CD4-positive, CD25-positive, alpha-beta regulatory T cell (primary cell): ENCODE data around the gene RPL39. TPM values are rescaled to one million over a fixed set of nuclear protein-coding genes. Genes with fewer than 3 reads are reported as not detected.
"Not testable (repeated sequence)": the region's sequence is repeated elsewhere in the genome, so short reads cannot be mapped to it uniquely, and the experiment has no call there.

Experiments
- ATAC-seq, 2 donors: fragments of 150-1000 bp; cut with Tn5 transposase; one replicate each; pipeline ENCODE4 v1.10.0; 2021; ENCODE audit warnings: low read depth in 2 of 2, moderate number of reproducible peaks in 2 of 2, moderate library complexity in 1 of 2
- DNase-seq, 3 donors: peaks; one replicate each; pipeline versions ENCODE4 v3.0.0 to v3.0.0-alpha.2; 2012 to 2022; ENCODE audit warnings: mixed read lengths in 1 of 3
- H3K27ac ChIP-seq: one replicate; pipeline ENCODE4 v1.7.0; 2013; ENCODE audit warnings: mild to moderate bottlenecking, low read length; ENCODE audit not compliant: insufficient read depth, poor library complexity, severe bottlenecking
- H3K27me3 ChIP-seq: one replicate; pipeline ENCODE4 v1.7.0; 2013; ENCODE audit warnings: low read length; ENCODE audit not compliant: control insufficient read depth, insufficient read depth
- H3K36me3 ChIP-seq: one replicate; pipeline ENCODE4 v1.7.0; 2013; ENCODE audit warnings: mild to moderate bottlenecking, low read length, moderate library complexity; ENCODE audit not compliant: control insufficient read depth, insufficient read depth
- H3K4me1 ChIP-seq: 2 replicates; pipeline ENCODE4 v1.7.0; 2013; ENCODE audit warnings: mild to moderate bottlenecking, low read length; ENCODE audit not compliant: insufficient read depth, control insufficient read depth, poor library complexity, severe bottlenecking
- H3K4me3 ChIP-seq: one replicate; pipeline ENCODE4 v1.7.0; 2013; ENCODE audit warnings: low read depth, mild to moderate bottlenecking, low read length, moderate library complexity
- H3K9me3 ChIP-seq, 2 experiments: 1 replicate in 1 of 2; 2 replicates in 1 of 2; pipeline ENCODE4 v1.7.0; 2013; ENCODE audit warnings: low read length in 2 of 2, mild to moderate bottlenecking in 1 of 2, moderate library complexity in 1 of 2; ENCODE audit not compliant: control insufficient read depth in 2 of 2
- H3K27ac Mint-ChIP-seq, 3 donors: one replicate each; pipeline ENCODE4 v1.8.0; 2020 to 2022; ENCODE audit warnings: mild to moderate bottlenecking in 3 of 3, mixed read lengths in 3 of 3, moderate library complexity in 2 of 3
- H3K27me3 Mint-ChIP-seq: one replicate; pipeline ENCODE4 v1.8.0; 2022; ENCODE audit warnings: mild to moderate bottlenecking, mixed read lengths
- H3K36me3 Mint-ChIP-seq: one replicate; pipeline ENCODE4 v1.8.0; 2020; ENCODE audit warnings: mixed read lengths
- H3K4me1 Mint-ChIP-seq, 4 donors: one replicate each; pipeline ENCODE4 v1.8.0; 2020 to 2022; ENCODE audit warnings: mixed read lengths in 4 of 4, mild to moderate bottlenecking in 1 of 4
- H3K4me3 Mint-ChIP-seq, 4 donors: one replicate each; pipeline ENCODE4 v1.8.0; 2020 to 2022; ENCODE audit warnings: mild to moderate bottlenecking in 4 of 4, mixed read lengths in 4 of 4, moderate library complexity in 3 of 4
- H3K9me3 Mint-ChIP-seq, 7 donors: one replicate each; pipeline ENCODE4 v1.8.0; 2020 to 2022; ENCODE audit warnings: mixed read lengths in 7 of 7, mild to moderate bottlenecking in 3 of 7, moderate library complexity in 2 of 7
- polyA plus RNA-seq, 4 donors: library from polyadenylated mRNA; unstranded; fragments of 300-500 nt; fragmentation: Illumina TruSeq; gene quantifications; one replicate each; pipeline ENCODE4 v1.2.3, GENCODE V29; 2021
- total RNA-seq: library from RNA; stranded (reverse); gene quantifications from one replicate; pipeline ENCODE4 v1.2.3, GENCODE V29; 2022

RPL39 gene
- total RNA-seq (2,712 TPM), polyA plus RNA-seq (1,000 to 10,000 TPM; 3,971 to 5,634 (median 4,678) TPM)

- Histone ChIP-seq H3K27ac (peak within 1 kb of the TSS; percentile 94), H3K9me3 (no peaks in the 10 kb centered on the region), H3K4me1 (peaks cover 25% of the 10 kb centered on the region), H3K4me3 (peak within 1 kb of the TSS; percentile 89), H3K27me3 (no peaks in the 10 kb centered on the region), H3K36me3 (peaks cover 20% of the 10 kb centered on the region)
- Mint-ChIP-seq H3K27ac (peak within 1 kb of the TSS; percentile 95 to 98 (median 97)), H3K4me3 (peak within 1 kb of the TSS; percentile 96 to 100 (median 98)), H3K36me3 (peaks cover 13% of the 10 kb centered on the region), H3K4me1 (peaks cover 0 to 43% (median 16%) of the 10 kb centered on the region in 4 donors), H3K9me3 (no peaks in the 10 kb centered on the region), H3K27me3 (no peaks in the 10 kb centered on the region)
- peak; percentile 77 to 91 (median 86) for DNase-seq
- peak; percentile 94 to 96 for ATAC-seq
These were observed at the start of gene RPL39 for GRCh38 chrX:119791437-119792231. TSS of gene RPL39 (minus strand) at chrX:119791630. CDS start at chrX:119791576, 54 bp downstream.

GRCh38 chrX:119833905-119834304, 42.5 kb upstream of the RPL39 start:
- no peaks in the 10 kb centered on the region for H3K9me3 Mint-ChIP-seq
- Histone ChIP-seq H3K9me3 (no peaks in the 10 kb centered on the region), H3K4me1 (no peaks in the 10 kb centered on the region), H3K4me3 (no peak overlapping the region), H3K36me3 (peaks cover 43% of the 10 kb centered on the region), H3K27ac (no peak overlapping the region), H3K27me3 (no peaks in the 10 kb centered on the region)
- H3K36me3 Mint-ChIP-seq: peaks cover 19% of the 10 kb centered on the region
- ATAC-seq (no peak), DNase-seq (no peak)
- H3K27me3 Mint-ChIP-seq: no peaks in the 10 kb centered on the region
- no peak overlapping the region for H3K27ac Mint-ChIP-seq
- no peak overlapping the region for H3K4me3 Mint-ChIP-seq
- H3K4me1 Mint-ChIP-seq: peaks cover 0 to 4% (median 2%) of the 10 kb centered on the region in 4 donors

- Mint-ChIP-seq H3K9me3 (no peaks in the 10 kb centered on the region), H3K4me1 (peaks cover 0 to 7% (median 0%) of the 10 kb centered on the region in 4 donors), H3K36me3 (peaks cover 5% of the 10 kb centered on the region), H3K27ac (no peak overlapping the region), H3K4me3 (no peak overlapping the region), H3K27me3 (peaks cover 4% of the 10 kb centered on the region)
- H3K27ac ChIP-seq: no peak overlapping the region
- H3K27me3 ChIP-seq: no peaks in the 10 kb centered on the region
- no peaks in the 10 kb centered on the region for H3K9me3 ChIP-seq
- peaks cover 4% of the 10 kb centered on the region for H3K4me1 ChIP-seq
- no peak for ATAC-seq
- no peak overlapping the region for H3K4me3 ChIP-seq
- H3K36me3 ChIP-seq: peaks cover 18% of the 10 kb centered on the region
- no peak for DNase-seq
These were observed 37.0 kb upstream of the RPL39 start for GRCh38 chrX:119828446-119828845.

- H3K27ac ChIP-seq: no peak overlapping the region
- no peaks in the 10 kb centered on the region for H3K27me3 ChIP-seq
- ATAC-seq (no peak), DNase-seq (peak in 1 of 3 donors; percentile 32)
- H3K4me1 ChIP-seq: peaks cover 4% of the 10 kb centered on the region
- Mint-ChIP-seq H3K4me1 (peaks cover 2 to 19% (median 6%) of the 10 kb centered on the region in 4 donors), H3K27ac (peak overlapping the region in 2 of 3 donors; percentile 23 to 42), H3K36me3 (no peaks in the 10 kb centered on the region), H3K27me3 (peaks cover 4% of the 10 kb centered on the region), H3K9me3 (no peaks in the 10 kb centered on the region), H3K4me3 (no peak overlapping the region)
- no peak overlapping the region for H3K4me3 ChIP-seq
- peaks cover 8% of the 10 kb centered on the region for H3K36me3 ChIP-seq
- no peaks in the 10 kb centered on the region for H3K9me3 ChIP-seq
These were observed 35.0 kb upstream of the RPL39 start for GRCh38 chrX:119826399-119826959.

- H3K27ac ChIP-seq, H3K4me3 ChIP-seq, H3K27me3 Mint-ChIP-seq, H3K36me3 ChIP-seq, DNase-seq, H3K27ac Mint-ChIP-seq, H3K4me1 ChIP-seq, H3K27me3 ChIP-seq, H3K36me3 Mint-ChIP-seq, H3K9me3 Mint-ChIP-seq, H3K9me3 ChIP-seq, ATAC-seq, H3K4me3 Mint-ChIP-seq: not testable (repeated sequence)
- H3K4me1 Mint-ChIP-seq: peaks cover 2 to 28% (median 7%) of the 10 kb centered on the region in 4 donors
These were observed 32.8 kb upstream of the RPL39 start for GRCh38 chrX:119824221-119824620.

GRCh38 chrX:119821703-119822102, 30.3 kb upstream of the RPL39 start:
- ATAC-seq: peak; percentile 99
- H3K9me3 ChIP-seq, H3K36me3 ChIP-seq, H3K9me3 Mint-ChIP-seq, H3K27me3 ChIP-seq, H3K36me3 Mint-ChIP-seq, H3K4me1 ChIP-seq, H3K27me3 Mint-ChIP-seq: not testable (repeated sequence)
- peak; percentile 2 to 80 (median 76) for DNase-seq
- Mint-ChIP-seq H3K4me1 (peaks cover 2 to 24% (median 7%) of the 10 kb centered on the region in 4 donors), H3K4me3 (peak overlapping the region; percentile 1 to 86 (median 32)), H3K27ac (peak overlapping the region; percentile 84 to 96 (median 88))
- Histone ChIP-seq H3K4me3 (peak overlapping the region; percentile 51), H3K27ac (peak overlapping the region; percentile 69)

GRCh38 chrX:119817130-119817690, 25.8 kb upstream of the RPL39 start:
- DNase-seq: no peak
- no peaks in the 10 kb centered on the region for H3K36me3 ChIP-seq
- H3K4me3 ChIP-seq: no peak overlapping the region
- H3K4me1 ChIP-seq: peaks cover 4% of the 10 kb centered on the region
- no peak overlapping the region for H3K27ac Mint-ChIP-seq
- H3K36me3 Mint-ChIP-seq: no peaks in the 10 kb centered on the region
- ATAC-seq: no peak
- H3K4me1 Mint-ChIP-seq: peaks cover 2 to 16% (median 7%) of the 10 kb centered on the region in 4 donors
- H3K9me3 Mint-ChIP-seq: peaks cover 0 to 2% (median 0%) of the 10 kb centered on the region in 7 donors
- H3K9me3 ChIP-seq: no peaks in the 10 kb centered on the region
- H3K27ac ChIP-seq: no peak overlapping the region
- no peaks in the 10 kb centered on the region for H3K27me3 ChIP-seq
- no peak overlapping the region for H3K4me3 Mint-ChIP-seq
- no peaks in the 10 kb centered on the region for H3K27me3 Mint-ChIP-seq
